ENCODE measurements around the gene DDX1.

DDX1 gene

GRCh38 chr2:15662579-15662978 lies 70.9 kb downstream of the DDX1 start:
- DNase-seq (ENCODE audit: low read depth in 2 of 2) = no peak

DNA sequence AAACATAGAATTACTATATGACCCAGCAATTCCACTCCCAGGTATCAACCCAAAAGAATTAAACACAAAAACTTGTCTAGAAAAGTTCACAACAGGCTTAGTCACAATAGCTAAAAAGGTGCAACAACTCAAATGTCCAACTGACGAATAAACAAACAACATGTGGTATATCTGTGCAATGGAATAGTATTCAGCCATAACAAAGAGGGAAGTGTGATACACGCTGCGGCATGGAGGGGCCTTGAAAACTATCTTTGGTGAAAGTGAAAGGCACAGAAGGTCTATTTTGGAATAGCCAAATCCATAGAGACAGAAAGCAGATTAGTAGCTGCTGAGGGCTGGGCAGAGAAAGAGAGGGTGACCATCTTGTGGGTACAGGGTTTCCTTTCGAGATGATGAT lies 72.1 kb downstream of the DDX1 start:
- DNase-seq (ENCODE audit: low read depth in 2 of 2) = no peak

- no peak for DNase-seq (ENCODE audit: low read depth in 2 of 2)
Observed at GRCh38 chr2:15664273-15665066, 72.8 kb downstream of the DDX1 start.

DNA sequence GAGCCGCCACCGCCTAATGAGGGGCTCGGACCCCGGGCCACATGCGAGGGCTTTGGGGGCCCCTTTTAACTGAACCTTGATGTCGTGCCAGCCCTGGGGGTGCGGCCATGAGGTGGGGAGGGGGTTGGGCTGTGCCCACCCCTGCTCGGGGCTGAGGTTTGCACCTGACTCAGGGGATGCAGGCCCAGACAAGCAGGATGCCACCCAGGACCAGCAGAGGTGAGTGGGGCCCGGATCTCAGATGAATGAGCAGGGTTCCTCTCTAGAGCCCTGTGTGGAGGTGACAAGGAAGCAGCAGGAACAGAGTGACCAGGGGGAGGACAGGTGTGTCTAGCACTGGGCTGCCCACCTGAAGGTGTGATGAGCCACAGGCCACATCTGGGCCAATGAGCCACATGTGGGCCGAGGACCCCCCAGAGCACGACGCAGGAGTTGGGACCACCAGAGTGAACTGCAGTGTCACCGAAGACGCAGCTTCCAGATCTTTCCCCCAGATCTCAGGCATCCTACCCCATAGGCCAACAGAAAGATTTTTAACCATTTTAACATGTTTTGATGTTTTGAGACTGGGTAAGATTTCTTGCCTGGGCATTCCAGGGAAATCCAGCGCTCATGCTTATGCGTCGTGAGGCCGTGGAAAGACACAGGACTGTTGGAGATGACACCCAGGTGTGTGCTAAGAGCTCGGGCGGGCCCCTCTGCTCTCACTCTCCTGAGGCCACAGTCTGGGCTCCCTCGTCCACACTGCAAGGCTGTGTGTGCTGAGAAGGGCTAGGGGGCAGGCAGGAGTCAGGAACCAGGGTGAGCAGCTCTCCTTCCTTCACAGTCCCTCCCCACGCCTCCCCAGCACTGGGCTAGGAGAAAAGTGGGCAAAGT lies 73.6 kb downstream of the DDX1 start:
- DNase-seq (ENCODE audit: low read depth in 2 of 2) = no peak

- DNase-seq (ENCODE audit: low read depth in 2 of 2) = no peak
Observed at GRCh38 chr2:15665943-15666460, 74.3 kb downstream of the DDX1 start.

- no peak for DNase-seq (ENCODE audit: low read depth in 2 of 2)
Observed at GRCh38 chr2:15666861-15667808, 75.5 kb downstream of the DDX1 start.

DNA sequence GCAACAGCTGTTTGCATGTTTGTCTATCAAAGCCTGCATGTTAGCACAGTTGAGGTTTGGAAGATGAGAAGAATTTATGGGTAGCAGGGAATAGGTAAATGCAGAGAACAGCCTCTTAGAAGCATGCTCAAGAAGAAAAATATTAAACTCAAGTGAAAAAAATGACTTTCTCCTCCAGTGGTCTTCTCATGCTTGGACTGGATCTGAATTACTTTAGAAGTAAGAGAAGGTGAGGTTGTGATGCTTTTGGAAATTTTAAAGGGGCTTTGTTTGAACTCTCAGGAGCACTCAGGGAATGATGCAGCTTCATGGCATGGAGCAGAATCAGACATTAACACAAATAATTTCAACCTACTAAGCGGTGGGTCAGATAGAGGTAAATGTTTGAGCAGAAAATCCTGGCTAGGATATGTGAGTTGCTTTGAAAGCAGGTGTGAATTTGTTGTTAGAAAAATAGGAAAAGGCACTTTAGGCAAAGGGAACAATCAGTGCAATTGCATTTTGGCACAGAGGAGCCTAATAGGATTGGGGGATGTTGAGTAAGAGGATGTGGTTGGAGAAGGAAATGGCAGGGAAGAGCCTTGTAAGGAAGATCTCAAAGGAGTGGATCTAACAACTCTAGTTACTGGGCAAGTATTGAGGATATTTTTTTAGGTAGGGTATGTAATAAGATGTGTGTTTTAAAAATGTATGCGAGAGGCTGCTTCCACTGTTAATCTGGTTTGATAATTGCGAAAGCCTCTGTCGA lies 76.3 kb downstream of the DDX1 start:
- DNase-seq (ENCODE audit: low read depth in 2 of 2) = no peak

GRCh38 chr2:15668611-15669305 lies 77.1 kb downstream of the DDX1 start:
- DNase-seq (ENCODE audit: low read depth in 2 of 2) = no peak

DNA sequence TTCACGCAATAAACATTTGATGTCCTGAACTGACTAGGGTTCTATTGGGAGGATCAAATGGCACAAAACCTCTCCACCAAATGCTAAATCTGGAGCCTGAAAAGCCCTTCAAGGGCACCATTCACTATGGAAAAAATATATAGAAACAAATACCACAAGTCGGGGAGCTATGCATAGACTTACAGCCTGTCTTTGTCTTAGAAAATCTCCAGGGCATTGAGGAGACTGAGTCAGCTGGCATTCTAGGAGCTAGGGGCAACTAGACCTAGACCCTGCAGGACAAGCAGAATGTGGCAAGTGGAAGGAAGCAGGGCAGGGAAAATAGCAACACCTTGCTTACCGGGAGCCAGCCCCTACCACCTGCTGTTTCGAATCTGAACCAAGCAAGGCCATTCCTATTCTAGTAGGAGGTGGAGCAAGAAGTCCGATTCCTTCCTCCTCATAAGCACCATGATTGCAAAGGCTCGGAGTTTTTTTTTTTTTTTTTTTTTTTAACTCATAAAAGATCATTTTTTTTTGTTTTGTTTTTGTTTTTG lies 77.8 kb downstream of the DDX1 start:
- DNase-seq (ENCODE audit: low read depth in 2 of 2) = no peak

DNA sequence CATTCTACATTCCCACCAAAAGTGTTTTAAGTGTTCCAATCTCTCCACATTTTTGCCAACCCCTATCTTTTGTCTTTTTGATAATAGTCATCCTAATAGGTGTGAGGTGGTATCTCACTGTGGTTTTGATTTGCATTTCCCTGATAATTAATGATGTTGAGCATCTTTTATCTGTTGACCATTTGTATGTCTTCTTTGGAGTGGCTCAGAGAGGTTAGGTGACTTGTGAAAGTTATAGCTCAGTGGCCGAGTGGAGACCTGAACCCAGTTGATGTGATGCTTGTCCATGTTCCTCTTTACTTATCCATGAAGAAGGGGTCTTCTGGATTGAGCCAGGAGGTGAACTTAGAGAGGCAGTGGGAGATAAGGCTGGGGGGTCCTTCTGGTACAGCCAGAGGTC lies 78.8 kb downstream of the DDX1 start:
- DNase-seq (ENCODE audit: low read depth in 2 of 2) = no peak

GRCh38 chr2:15670981-15671380 lies 79.3 kb downstream of the DDX1 start:
- DNase-seq (ENCODE audit: low read depth in 2 of 2) = no peak

DNA sequence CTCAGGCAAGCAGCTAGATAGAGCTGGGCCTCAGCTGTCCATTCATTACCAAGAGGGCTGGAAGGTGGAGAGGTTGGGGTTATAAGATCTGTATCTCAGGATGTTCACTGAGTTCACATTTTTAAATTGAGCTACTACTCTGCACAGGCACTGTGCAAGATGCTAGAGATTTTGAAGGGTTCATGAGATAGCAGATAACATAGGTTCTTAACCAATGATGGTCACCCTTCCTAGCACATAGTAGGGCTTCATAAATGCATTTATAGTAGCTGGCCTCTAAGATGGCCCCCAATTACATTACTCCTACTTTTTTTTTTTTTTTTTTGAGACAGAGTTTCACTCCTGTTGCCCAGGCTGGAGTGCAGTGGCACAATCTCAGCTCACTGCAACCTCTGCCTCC lies 79.7 kb downstream of the DDX1 start:
- no peak for DNase-seq (ENCODE audit: low read depth in 2 of 2)

DNA sequence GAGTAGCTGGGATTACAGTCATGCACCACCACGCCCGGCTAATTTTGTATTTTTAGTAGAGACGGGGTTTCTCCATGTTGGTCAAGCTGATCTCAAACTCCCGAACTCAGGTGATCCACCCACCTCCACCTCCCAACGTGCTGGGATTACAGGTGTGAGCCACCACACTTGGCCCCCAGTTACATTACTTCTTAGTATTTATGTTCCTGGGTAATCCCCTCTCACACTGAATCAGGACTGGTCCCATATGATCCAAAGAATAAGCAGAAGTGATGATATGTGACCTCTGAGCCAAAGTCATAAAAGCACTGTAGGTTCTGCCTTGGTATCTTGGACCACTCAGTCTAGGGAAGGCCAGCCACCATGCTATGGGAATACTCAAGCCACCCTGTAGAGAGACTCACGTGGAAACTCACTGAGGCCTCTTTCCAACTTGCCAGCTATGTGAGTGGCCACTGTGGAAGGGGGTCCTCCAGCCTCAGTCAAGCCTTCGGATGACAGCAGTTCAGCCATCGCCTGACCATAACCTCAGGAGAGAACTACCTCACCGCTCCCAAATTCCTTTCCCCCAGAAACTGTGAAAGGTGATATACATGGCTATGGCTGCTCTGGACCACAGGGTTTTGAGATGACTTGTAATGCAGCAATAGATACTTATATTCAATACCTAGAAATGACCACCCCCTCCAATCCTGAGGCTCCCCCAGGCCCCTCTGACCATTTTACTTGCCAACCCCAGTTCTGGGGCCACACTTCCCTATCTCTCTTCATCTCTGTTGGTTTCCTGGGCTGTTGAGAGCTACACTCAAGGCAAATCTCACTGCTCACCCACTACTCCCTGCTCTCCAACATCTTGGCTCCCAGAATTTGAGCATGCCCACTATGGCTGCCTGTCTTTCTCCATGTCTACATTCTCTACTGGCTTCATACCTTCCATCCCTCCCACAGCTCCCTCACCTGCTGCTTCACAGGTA lies 80.5 kb downstream of the DDX1 start:
- no peak for DNase-seq (ENCODE audit: low read depth in 2 of 2)

DNA sequence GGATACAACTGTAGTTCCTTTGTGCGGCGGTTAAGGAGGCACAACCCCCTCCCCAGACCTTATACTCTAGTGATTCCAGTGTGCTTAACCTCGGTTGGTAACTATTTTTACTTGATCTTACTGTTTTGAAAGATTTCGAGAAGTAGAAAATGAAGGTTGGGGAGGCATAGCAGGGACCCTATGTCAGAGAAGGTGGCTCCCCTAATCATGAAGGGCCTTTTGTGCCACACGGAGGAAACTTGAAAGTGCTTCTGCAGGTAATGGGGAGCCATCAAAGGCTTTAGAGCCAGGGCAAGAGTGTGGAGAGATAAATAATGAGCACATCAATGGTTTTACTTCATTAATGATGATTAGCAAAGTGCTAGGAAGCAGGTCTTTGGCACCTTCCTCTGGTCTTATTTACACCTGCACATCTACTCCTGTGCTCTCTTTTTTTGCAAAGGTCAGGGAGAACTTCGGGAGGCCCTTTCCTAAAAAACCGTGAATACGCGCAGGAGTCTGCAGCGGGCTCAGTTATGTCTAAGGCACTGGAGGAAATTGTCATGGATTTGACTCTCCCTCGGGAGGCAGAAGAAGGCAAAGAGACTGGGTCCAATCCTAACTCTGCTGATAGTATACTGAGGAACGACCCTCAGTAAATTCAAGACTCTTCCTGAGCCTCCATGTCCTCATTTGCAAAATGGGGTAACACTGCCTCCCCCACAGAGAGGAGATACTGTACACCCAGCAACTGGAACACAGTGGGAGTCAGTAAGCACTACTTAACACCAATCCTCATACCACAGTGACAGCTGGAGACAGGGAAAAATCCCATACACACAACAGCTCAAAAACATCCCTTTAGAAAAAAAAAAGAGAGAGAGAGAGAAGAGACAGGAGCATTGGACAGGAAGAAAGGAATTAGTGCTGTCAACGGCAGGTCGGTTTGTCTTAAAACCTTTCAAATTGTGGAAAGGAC lies 81.6 kb downstream of the DDX1 start:
- DNase-seq (ENCODE audit: low read depth in 2 of 2) = no peak

- DNase-seq (ENCODE audit: low read depth in 2 of 2) = no peak
Observed at GRCh38 chr2:15673919-15674636, 82.4 kb downstream of the DDX1 start.

- DNase-seq (ENCODE audit: low read depth in 2 of 2) = no peak
Observed at GRCh38 chr2:15674637-15675455, 83.2 kb downstream of the DDX1 start.
